OCI-LY3 (cell line): ENCODE measurements around the gene ZNF502.

Experiments used
- H2AFZ ChIP-seq: fragments of 200-600, 300-600 bp; shearing (Covaris generic); 2 replicates; pipeline ENCODE4 v1.6.0; 2014; ENCODE audit warnings: antibody characterized with exemption, low read depth, low read length
- H3K27ac ChIP-seq: fragments of 200-600, 300-600 bp; sonication (generic); 2 replicates; pipeline ENCODE4 v1.5.1; 2014; ENCODE audit warnings: mild to moderate bottlenecking, low read length, moderate library complexity, mixed read lengths
- H3K27me3 ChIP-seq: fragments of 200-600, 300-600 bp; sonication (generic); 2 replicates; pipeline ENCODE4 v1.6.1; 2014; ENCODE audit warnings: low read depth, low read length, mixed read lengths
- H3K36me3 ChIP-seq: fragments of 200-600, 300-600 bp; sonication (generic); replicated peaks from 2 replicates; pipeline ENCODE3; 2014; ENCODE audit warnings: low read depth, low read length, mixed read lengths
- H3K4me1 ChIP-seq: fragments of 300-600, 200-600 bp; sonication (generic); 2 replicates; pipeline ENCODE4 v1.6.1; 2014; ENCODE audit warnings: low read length, mixed read lengths
- H3K4me2 ChIP-seq: fragments of 200-600, 300-600 bp; sonication (generic); 2 replicates; pipeline ENCODE4 v1.6.1; 2014; ENCODE audit warnings: low read length, mixed read lengths
- H3K4me3 ChIP-seq: fragments of 300-600, 200-600 bp; sonication (generic); 2 replicates; pipeline ENCODE4 v1.5.1; 2014; ENCODE audit warnings: antibody characterized with exemption, mild to moderate bottlenecking, low read length, moderate library complexity
- H3K79me2 ChIP-seq: fragments of 300-600, 200-600 bp; shearing (Covaris generic); 2 replicates; pipeline ENCODE4 v1.6.1; 2014; ENCODE audit warnings: mild to moderate bottlenecking, low read length, mixed read lengths
- H3K9ac ChIP-seq: fragments of 300-600, 200-600 bp; shearing (Covaris generic); 2 replicates; pipeline ENCODE4 v1.6.0; 2014; ENCODE audit warnings: mild to moderate bottlenecking, low read length, moderate library complexity
- H3K9me3 ChIP-seq: fragments of 200-600, 300-600 bp; shearing (Covaris generic); 2 replicates; pipeline ENCODE4 v1.6.1; 2014; ENCODE audit warnings: low read length, mixed read lengths; ENCODE audit not compliant: insufficient read depth
- H4K20me1 ChIP-seq: fragments of 200-600, 300-600 bp; sonication (generic); 2 replicates; pipeline ENCODE4 v1.6.1; 2016; ENCODE audit warnings: low read length, mixed read lengths; ENCODE audit not compliant: insufficient read depth
- EZH2phosphoT487 ChIP-seq: fragments of 200-600 bp; shearing (Covaris generic); IDR thresholded peaks from 2 replicates; pipeline ENCODE4 v1.6.1; 2018; ENCODE audit warnings: antibody characterized with exemption, mixed run types, low read depth
- TF ChIP-seq, protein P1 (sequence below): fragments of 200-600, 300-600 bp; sonication (generic); IDR thresholded peaks from 2 replicates; pipeline ENCODE4 v1.5.1; 2014; ENCODE audit warnings: antibody characterized with exemption, low read length, low read depth

The ZNF502 gene

DNA sequence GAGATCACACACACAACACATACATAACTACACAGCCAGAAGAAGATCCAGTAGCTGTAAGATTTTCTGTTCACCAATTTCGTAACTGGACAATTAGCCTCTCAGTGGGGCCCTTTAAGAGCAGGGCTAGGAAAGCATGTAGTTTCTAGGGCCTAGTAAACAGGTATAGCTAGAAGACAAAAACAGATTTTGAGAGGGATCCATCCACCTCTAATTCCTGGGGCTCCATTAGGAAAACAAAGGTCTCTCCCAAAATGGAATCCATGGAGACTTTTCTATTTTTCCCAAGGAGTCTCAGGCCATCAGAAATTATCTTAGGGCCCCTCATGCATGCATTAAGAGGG is 59.6 kb downstream of the ZNF502 start:
- H4K20me1 ChIP-seq, result no peaks in the 10 kb centered on the region
- TF ChIP-seq, protein P1, sequence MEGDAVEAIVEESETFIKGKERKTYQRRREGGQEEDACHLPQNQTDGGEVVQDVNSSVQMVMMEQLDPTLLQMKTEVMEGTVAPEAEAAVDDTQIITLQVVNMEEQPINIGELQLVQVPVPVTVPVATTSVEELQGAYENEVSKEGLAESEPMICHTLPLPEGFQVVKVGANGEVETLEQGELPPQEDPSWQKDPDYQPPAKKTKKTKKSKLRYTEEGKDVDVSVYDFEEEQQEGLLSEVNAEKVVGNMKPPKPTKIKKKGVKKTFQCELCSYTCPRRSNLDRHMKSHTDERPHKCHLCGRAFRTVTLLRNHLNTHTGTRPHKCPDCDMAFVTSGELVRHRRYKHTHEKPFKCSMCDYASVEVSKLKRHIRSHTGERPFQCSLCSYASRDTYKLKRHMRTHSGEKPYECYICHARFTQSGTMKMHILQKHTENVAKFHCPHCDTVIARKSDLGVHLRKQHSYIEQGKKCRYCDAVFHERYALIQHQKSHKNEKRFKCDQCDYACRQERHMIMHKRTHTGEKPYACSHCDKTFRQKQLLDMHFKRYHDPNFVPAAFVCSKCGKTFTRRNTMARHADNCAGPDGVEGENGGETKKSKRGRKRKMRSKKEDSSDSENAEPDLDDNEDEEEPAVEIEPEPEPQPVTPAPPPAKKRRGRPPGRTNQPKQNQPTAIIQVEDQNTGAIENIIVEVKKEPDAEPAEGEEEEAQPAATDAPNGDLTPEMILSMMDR, result no peak
- no peak for TF ChIP-seq EZH2phosphoT487
- no peak overlapping the region for H3K4me3 ChIP-seq
- no peaks in the 10 kb centered on the region for H3K4me1 ChIP-seq
- H2AFZ ChIP-seq, result no peak overlapping the region
- H3K79me2 ChIP-seq, result peaks cover 69% of the 10 kb centered on the region
- peaks cover 46% of the 10 kb centered on the region for H3K36me3 ChIP-seq
- no peaks in the 10 kb centered on the region for H3K27me3 ChIP-seq
- H3K4me2 ChIP-seq, result no peak overlapping the region
- no peak overlapping the region for H3K27ac ChIP-seq
- H3K9me3 ChIP-seq, result no peaks in the 10 kb centered on the region
- no peak overlapping the region for H3K9ac ChIP-seq
